ENCODE results near the gene IMMP2L. TPM values are rescaled to one million over a fixed set of nuclear protein-coding genes. Genes with fewer than 3 reads are reported as not detected.

Gene IMMP2L
- total and polyA plus RNA-seq, 8 donors, result 2.5 to 40.8 (median 20.0) TPM; not detected in 1

DNA sequence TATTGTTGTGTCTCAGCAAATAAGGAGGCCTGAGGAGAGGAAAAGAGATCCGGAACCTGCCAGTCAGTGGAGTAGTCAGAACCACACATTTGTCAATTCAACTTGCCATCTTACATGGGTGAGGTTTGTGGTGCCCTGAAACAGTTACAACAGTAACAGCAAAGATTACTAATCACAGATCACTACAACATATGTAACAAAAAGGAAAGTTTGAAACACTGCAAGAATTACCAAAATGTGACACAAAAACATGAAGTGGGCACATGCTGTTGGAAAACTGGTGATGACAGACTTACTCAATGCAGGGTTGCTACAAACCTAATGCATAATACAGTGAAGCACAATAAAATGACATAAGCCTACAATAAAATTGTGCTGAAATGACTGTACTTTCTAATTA lies 382.0 kb downstream of the IMMP2L start:
- TF ChIP-seq, protein P1, sequence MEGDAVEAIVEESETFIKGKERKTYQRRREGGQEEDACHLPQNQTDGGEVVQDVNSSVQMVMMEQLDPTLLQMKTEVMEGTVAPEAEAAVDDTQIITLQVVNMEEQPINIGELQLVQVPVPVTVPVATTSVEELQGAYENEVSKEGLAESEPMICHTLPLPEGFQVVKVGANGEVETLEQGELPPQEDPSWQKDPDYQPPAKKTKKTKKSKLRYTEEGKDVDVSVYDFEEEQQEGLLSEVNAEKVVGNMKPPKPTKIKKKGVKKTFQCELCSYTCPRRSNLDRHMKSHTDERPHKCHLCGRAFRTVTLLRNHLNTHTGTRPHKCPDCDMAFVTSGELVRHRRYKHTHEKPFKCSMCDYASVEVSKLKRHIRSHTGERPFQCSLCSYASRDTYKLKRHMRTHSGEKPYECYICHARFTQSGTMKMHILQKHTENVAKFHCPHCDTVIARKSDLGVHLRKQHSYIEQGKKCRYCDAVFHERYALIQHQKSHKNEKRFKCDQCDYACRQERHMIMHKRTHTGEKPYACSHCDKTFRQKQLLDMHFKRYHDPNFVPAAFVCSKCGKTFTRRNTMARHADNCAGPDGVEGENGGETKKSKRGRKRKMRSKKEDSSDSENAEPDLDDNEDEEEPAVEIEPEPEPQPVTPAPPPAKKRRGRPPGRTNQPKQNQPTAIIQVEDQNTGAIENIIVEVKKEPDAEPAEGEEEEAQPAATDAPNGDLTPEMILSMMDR (IDR thresholded peaks at IDR 0.05), result no peak
- DNase-seq, result no peak
- Histone ChIP-seq H3K27me3 (no peaks in the 10 kb centered on the region), H3K4me1 (peaks cover 0 to 5% (median 0%) of the 10 kb centered on the region in 4 donors), H3K4me3 (no peak overlapping the region), H3K27ac (no peak overlapping the region), H3K36me3 (no peaks in the 10 kb centered on the region), H3K9me3 (peaks cover 0 to 7% (median 0%) of the 10 kb centered on the region in 4 donors)
- intact Hi-C loops (cut with DNase I; ENCODE audit: low total_unique reads), result no loop called here
- WGBS, 5 donors, result 89 to 97% (median 93%) methylated on average over 1 of the region's 1 CpG

DNA sequence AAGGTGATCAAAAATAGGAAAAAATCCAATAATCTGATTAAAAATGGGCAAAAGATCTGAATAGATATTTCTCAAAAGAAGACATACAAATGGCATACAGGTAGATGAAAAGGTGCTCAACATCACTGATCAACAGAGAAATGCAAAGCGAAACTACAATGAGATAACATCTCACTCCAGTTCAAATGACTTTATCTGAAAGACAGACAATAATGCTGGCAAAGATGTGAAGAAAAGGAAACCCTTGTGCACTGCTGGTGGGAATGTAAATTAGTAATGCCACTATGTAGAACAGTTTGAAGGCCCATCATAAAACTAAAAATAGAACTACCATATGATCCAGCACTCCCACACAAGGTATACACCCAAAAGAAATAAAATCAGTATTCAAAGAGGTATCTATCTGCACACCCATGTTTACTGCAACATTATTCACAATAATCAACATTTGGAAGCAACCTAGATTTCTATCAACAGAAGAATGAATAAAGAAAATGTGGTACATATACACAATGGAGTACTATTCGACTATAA lies 386.3 kb downstream of the IMMP2L start:
- WGBS, 5 donors, result 89 to 95% (median 92%) methylated on average over 2 of the region's 2 CpGs
- TF ChIP-seq, protein P1 (IDR thresholded peaks at IDR 0.05), result no peak
- no peak for TF ChIP-seq POLR2A (IDR thresholded peaks at IDR 0.05)
- no peak for TF ChIP-seq POLR2AphosphoS5 (IDR thresholded peaks at IDR 0.05)
- no peak for TF ChIP-seq EP300 (IDR thresholded peaks at IDR 0.05)
- Histone ChIP-seq H3K27me3 (no peaks in the 10 kb centered on the region), H3K9me3 (peaks cover 0 to 7% (median 0%) of the 10 kb centered on the region in 4 donors), H3K36me3 (no peaks in the 10 kb centered on the region), H3K27ac (no peak overlapping the region), H3K4me1 (peaks cover 0 to 11% (median 3%) of the 10 kb centered on the region in 4 donors), H3K4me3 (no peak overlapping the region)
- intact Hi-C loops (cut with DNase I; ENCODE audit: low total_unique reads), result no loop called here
- DNase-seq, result no peak

DNA sequence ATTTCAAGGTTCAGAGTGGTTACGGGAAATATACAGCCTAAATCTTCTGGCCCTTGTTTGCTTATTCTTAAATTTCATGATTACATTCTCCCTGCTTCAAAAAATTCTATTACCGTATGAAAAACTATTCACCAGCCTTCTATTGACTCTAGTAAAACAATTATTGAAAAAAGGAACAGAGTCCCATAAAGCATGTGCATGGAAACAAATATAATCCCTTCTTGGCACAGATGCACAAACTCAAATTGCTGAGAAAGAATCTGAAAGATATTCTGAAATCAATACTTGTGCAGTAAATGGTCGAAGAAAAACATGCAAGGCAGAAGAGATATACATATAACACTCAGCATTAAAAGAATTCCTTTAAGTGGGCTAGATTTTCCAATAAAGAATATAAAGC lies 387.8 kb downstream of the IMMP2L start:
- TF ChIP-seq EP300 (IDR thresholded peaks at IDR 0.05), result no peak
- TF ChIP-seq, protein P1 (IDR thresholded peaks at IDR 0.05), result no peak
- no peak for TF ChIP-seq POLR2AphosphoS5 (IDR thresholded peaks at IDR 0.05)
- no peak for TF ChIP-seq POLR2A (IDR thresholded peaks at IDR 0.05)
- Histone ChIP-seq H3K4me1 (peaks cover 0 to 11% (median 3%) of the 10 kb centered on the region in 4 donors), H3K27ac (no peak overlapping the region), H3K4me3 (no peak overlapping the region), H3K9me3 (peaks cover 0 to 5% (median 0%) of the 10 kb centered on the region in 4 donors), H3K27me3 (no peaks in the 10 kb centered on the region), H3K36me3 (no peaks in the 10 kb centered on the region)
- intact Hi-C loops (cut with DNase I; ENCODE audit: low total_unique reads), result no loop called here
- WGBS, 5 donors, result 22 to 47% (median 30%) methylated on average over 3 of the region's 3 CpGs
- DNase-seq, result no peak

DNA sequence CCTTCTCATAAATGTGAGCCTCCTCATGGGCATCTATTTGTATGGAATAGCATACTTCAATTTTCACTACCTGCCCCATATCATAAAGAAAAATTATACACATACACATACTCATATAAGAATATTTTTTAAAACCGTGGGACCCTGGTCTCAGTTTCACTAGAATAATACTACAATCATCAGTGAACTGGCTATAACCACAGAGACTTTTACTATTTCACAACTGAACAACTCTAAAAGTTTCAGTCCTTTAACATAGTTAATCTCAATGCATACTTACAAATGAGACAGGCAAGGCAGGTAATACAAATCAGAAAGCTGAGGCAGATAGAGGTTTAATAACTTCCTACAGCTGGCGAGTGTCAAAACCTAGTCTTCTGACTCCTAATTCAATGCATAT lies 388.3 kb downstream of the IMMP2L start:
- Histone ChIP-seq H3K4me1 (peaks cover 0 to 11% (median 3%) of the 10 kb centered on the region in 4 donors), H3K36me3 (no peaks in the 10 kb centered on the region), H3K27ac (no peak overlapping the region), H3K27me3 (no peaks in the 10 kb centered on the region), H3K9me3 (peaks cover 0 to under 1% (median 0%) of the 10 kb centered on the region in 4 donors), H3K4me3 (no peak overlapping the region)
- TF ChIP-seq EP300 (IDR thresholded peaks at IDR 0.05), result no peak
- TF ChIP-seq, protein P1 (IDR thresholded peaks at IDR 0.05), result no peak
- TF ChIP-seq POLR2AphosphoS5 (IDR thresholded peaks at IDR 0.05), result no peak
- TF ChIP-seq POLR2A (IDR thresholded peaks at IDR 0.05), result no peak
- intact Hi-C loops (cut with DNase I; ENCODE audit: low total_unique reads), result no loop called here
- 44 to 66% (median 49%) methylated on average over 2 of the region's 2 CpGs for WGBS, 5 donors
- no peak for DNase-seq
